NAMALWA (cell line): ENCODE results near the gene CHSY1.

ENCODE experiments used
- DNase-seq: peaks from one replicate; pipeline ENCODE4 v3.0.0-alpha.2; 2015; ENCODE audit warnings: low spot score

CHSY1 gene

GRCh38 chr15:101152914-101153313, 98.9 kb downstream of the CHSY1 start:
- DNase-seq, result peak; percentile 48

- DNase-seq, result no peak
These were observed 100.6 kb downstream of the CHSY1 start for GRCh38 chr15:101151288-101151687.

GRCh38 chr15:101150723-101151040, 101.2 kb downstream of the CHSY1 start:
- DNase-seq, result no peak

- no peak for DNase-seq
These were observed 101.8 kb downstream of the CHSY1 start for GRCh38 chr15:101149864-101150722.

- no peak for DNase-seq
These were observed 102.8 kb downstream of the CHSY1 start for GRCh38 chr15:101148881-101149664.

- no peak for DNase-seq
These were observed 103.5 kb downstream of the CHSY1 start for GRCh38 chr15:101148166-101148880.

GRCh38 chr15:101147181-101147580, 104.7 kb downstream of the CHSY1 start:
- no peak for DNase-seq

GRCh38 chr15:101146118-101146702, 105.6 kb downstream of the CHSY1 start:
- DNase-seq, result no peak

- peak; percentile 47 for DNase-seq
These were observed 106.5 kb downstream of the CHSY1 start for GRCh38 chr15:101145362-101145761.

GRCh38 chr15:101143321-101143720, 108.5 kb downstream of the CHSY1 start:
- DNase-seq, result no peak

GRCh38 chr15:101142711-101143110, 109.1 kb downstream of the CHSY1 start:
- DNase-seq, result no peak

- DNase-seq, result no peak
These were observed 109.8 kb downstream of the CHSY1 start for GRCh38 chr15:101141926-101142527.

GRCh38 chr15:101140697-101141065, 111.2 kb downstream of the CHSY1 start:
- no peak for DNase-seq

GRCh38 chr15:101139986-101140696, 111.7 kb downstream of the CHSY1 start:
- no peak for DNase-seq

GRCh38 chr15:101138913-101139880, 112.7 kb downstream of the CHSY1 start:
- DNase-seq, result no peak

- DNase-seq, result no peak
These were observed 113.7 kb downstream of the CHSY1 start for GRCh38 chr15:101138086-101138660.

- DNase-seq, result no peak
These were observed 114.4 kb downstream of the CHSY1 start for GRCh38 chr15:101137312-101137940.

- no peak for DNase-seq
These were observed 115.2 kb downstream of the CHSY1 start for GRCh38 chr15:101136381-101137268.
